HG03520 (cell line): ENCODE results near the gene SEMA5B.

Source experiments
- ATAC-seq: cut with Tn5 transposase; IDR thresholded peaks from one replicate; pipeline ENCODE4 v1.9.1; 2021; ENCODE audit warnings: mild to moderate bottlenecking, moderate library complexity; ENCODE audit not compliant: unreplicated experiment

SEMA5B gene, protein sequence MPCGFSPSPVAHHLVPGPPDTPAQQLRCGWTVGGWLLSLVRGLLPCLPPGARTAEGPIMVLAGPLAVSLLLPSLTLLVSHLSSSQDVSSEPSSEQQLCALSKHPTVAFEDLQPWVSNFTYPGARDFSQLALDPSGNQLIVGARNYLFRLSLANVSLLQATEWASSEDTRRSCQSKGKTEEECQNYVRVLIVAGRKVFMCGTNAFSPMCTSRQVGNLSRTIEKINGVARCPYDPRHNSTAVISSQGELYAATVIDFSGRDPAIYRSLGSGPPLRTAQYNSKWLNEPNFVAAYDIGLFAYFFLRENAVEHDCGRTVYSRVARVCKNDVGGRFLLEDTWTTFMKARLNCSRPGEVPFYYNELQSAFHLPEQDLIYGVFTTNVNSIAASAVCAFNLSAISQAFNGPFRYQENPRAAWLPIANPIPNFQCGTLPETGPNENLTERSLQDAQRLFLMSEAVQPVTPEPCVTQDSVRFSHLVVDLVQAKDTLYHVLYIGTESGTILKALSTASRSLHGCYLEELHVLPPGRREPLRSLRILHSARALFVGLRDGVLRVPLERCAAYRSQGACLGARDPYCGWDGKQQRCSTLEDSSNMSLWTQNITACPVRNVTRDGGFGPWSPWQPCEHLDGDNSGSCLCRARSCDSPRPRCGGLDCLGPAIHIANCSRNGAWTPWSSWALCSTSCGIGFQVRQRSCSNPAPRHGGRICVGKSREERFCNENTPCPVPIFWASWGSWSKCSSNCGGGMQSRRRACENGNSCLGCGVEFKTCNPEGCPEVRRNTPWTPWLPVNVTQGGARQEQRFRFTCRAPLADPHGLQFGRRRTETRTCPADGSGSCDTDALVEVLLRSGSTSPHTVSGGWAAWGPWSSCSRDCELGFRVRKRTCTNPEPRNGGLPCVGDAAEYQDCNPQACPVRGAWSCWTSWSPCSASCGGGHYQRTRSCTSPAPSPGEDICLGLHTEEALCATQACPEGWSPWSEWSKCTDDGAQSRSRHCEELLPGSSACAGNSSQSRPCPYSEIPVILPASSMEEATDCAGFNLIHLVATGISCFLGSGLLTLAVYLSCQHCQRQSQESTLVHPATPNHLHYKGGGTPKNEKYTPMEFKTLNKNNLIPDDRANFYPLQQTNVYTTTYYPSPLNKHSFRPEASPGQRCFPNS

GRCh38 chr3:123027292-123028232, at the start of gene SEMA5B:
SEMA5B (minus strand) TSS chr3:123027763; CDS start chr3:122961263, 66,500 bp downstream.
- ATAC-seq: no peak

- no peak for ATAC-seq
Measured at GRCh38 chr3:123076496-123077418, 49.2 kb upstream of the SEMA5B start.

DNA sequence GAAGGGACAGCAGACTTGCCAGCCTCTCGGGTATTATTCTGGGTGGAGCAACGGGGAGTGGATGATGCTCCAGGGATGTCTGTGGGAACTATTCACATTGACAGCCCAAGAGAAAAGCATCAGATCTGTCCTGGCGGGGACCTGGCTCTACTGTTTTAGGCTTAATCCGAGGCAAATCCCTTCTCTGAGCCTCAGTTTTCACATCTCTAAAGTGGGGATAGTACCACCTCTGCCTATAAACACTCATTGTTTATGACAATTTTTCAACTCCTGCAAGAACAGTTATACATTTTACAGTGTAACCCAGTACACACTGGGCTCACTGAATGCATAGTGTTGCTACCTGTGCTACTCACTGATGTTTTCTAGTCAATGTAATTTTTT, 48.5 kb upstream of the SEMA5B start:
- no peak for ATAC-seq

DNA sequence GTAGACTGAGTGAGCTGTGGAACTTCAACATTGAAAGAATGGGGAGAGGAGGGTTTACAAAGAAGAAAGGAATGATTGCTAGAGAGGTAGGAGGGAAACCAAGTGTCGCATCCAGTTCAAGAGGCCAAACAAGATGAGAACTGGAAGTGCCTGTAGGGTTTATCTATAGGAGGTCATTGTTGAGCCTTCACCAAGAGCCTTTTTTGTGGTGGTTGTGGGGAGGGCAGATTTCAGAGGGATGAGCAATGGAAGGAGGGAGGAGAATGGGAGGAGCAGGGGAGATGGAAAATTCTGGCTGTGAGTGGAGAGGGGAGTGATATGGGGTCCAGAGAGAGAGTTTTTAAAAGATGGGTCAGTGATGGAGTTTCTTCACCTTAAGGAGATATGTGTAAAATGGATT, 47.8 kb upstream of the SEMA5B start:
- no peak for ATAC-seq

- no peak for ATAC-seq
Measured at GRCh38 chr3:123072564-123072963, 45.0 kb upstream of the SEMA5B start.

DNA sequence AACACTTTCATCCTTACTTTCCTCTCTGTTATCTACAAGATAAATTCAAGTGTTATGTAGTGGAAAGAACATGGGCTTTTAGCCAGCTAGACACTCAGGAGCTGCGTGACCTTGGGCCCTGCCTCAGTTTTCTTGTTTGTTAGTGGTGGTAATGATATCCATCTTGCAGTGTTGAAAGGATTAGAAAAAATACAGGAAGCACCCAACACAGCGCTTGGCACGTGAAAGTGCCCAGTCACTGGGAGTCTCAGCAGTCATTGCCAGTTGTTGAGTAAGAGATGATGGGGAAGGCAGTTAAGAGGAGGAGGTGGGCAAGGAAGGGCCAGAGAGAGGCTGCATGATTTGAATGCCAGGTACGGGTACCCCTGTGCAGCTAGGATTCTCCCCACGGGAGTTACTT, 44.6 kb upstream of the SEMA5B start:
- ATAC-seq: no peak

GRCh38 chr3:123071581-123071980, 44.0 kb upstream of the SEMA5B start:
- no peak for ATAC-seq

- ATAC-seq: no peak
Measured at GRCh38 chr3:123071146-123071545, 43.6 kb upstream of the SEMA5B start.

GRCh38 chr3:123070510-123070909, 42.9 kb upstream of the SEMA5B start:
- no peak for ATAC-seq

DNA sequence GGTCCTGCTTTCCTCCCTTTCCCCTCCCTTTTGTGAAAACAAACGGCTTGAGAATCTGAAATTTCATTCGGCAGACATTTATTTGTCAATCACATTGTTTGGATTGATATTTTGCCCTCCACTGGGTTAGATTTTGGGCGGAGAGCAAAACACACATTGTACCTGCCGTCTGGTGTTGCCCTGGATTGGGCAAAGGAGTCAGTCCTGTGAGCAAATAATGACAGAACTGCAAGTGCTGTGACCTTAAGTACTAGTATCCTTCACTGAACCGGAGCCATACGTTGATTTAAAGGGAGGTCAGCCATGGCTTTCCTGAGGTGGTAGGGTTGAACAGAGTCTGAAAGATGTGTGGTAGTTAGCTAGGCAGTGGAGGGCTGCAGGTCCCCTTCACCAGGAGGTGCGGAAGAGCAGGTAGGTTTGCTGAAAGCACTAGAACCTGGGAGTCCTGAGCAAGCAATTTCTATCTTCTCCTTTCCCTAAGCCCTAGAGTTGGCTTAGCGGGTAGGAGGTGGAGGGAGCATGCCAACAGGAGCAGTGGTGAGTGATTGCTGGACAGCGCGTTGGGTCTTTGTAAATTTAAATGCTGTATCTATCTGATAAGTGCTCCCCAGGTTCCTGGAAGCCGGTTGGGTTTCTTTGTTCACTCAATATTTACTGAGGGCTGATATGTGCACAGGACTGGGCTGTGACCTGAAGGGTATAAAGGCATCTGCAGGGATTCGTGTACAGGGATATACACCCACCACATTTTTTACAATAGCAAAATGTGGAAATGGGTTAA, 41.2 kb upstream of the SEMA5B start:
- ATAC-seq: no peak

DNA sequence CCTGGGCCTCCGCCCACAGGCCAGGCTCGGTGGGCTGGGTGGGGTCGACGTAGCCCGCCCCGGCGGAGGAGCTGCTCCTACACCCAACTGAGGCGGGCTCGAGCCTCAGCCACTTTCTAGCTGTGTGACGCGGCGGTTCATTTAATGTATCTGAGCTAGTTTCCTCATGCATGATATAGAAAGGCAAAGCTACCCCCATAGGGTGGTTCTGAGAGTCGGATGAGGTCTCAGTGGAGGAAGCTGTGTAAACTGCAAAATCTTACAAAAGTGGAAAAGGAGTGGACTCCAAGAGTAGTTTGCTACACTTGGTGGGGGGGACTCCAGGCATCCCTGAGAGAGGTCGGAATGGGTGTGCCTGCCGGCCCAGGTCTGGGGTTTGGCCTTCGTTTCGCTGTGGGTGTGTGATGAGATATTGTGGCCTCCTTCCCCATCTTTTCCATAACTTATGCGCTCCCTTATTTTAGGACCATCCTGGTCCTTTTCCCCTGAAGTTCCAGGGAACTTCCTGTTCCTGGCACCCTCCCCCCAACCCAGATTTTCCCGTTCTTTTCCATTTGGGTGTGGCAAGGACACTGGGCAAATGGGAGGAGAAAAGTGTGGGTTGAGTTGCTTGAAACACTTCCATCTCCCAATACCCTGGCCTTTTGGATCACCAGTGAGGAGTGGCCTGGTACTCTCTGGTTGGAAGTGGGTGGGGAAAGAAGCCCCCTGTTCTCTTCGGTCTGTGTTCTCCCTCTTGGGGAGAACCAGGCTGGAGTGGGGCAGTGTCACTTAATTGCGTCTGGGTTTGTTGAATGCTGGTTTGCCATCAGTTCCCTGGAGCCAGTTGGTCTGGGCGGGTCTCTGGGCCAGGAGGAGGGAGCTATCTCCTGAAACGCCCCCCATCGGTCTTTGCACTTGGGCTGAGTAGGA, 40.4 kb upstream of the SEMA5B start:
- ATAC-seq: peak; percentile 27

GRCh38 chr3:123066896-123067688, 39.5 kb upstream of the SEMA5B start, which contains the start of gene PDIA5:
PDIA5 (plus strand) TSS chr3:123067025; CDS start chr3:123067165, 140 bp downstream.
- peak; percentile 57 for ATAC-seq

- no peak for ATAC-seq
Measured at GRCh38 chr3:123066599-123066895, 39.0 kb upstream of the SEMA5B start.

GRCh38 chr3:123064914-123065313, 37.4 kb upstream of the SEMA5B start:
- no peak for ATAC-seq

GRCh38 chr3:123064506-123064905, 36.9 kb upstream of the SEMA5B start:
- ATAC-seq: no peak

DNA sequence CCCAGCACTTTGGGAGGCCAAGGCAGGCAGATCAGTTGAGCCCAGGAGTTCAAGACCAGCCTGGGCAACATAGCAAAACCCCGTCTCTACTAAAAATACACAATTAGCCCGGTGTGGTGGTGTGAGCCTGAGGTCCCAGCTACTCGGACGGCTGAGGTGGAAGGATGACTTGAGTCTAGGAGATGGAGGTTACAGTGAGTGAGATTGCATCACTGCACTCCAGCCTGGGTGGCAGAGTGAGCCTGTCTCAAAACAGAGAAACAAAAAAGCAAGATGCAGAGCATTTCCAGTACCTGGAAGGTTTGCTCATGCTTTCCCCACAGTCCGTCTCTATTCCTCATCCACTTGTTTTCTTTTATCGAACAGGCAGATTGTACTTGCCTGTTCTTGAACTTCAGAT, 35.5 kb upstream of the SEMA5B start:
- no peak for ATAC-seq

GRCh38 chr3:123061856-123062255, 34.3 kb upstream of the SEMA5B start:
- ATAC-seq: no peak
